HG03108 (cell line): ENCODE results near the gene CFAP300.

Experiments
- ATAC-seq: cut with Tn5 transposase; IDR thresholded peaks from one replicate; pipeline ENCODE4 v1.9.1; 2021; ENCODE audit warnings: moderate library complexity; ENCODE audit not compliant: unreplicated experiment

The CFAP300 gene

DNA sequence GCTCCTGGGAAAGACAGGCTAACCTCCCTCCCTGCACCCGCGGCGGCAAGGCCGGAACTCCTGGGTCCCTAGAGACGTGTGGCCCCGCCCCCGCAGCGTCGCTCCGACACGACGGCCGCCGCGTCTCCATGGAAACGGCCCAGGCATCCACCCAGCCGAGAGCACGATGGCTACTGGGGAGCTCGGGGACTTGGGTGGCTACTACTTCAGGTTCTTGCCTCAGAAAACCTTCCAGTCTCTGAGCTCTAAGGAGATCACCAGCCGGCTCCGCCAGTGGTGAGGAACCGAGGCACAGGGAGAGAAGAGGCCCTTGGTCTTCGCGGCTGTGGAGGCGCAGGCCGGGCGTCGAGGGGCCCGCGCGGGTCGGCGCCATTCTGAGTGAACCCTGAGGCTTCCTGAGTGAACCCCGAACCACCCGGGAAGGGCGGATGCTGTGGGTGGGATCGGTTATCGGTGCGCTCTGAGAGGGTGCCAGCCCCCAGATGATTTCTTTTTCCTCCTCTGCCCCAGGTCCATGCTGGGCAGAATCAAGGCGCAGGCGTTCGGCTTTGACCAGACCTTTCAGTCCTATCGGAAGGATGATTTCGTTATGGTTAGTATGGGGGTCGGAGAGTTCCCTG lies at the start of gene CFAP300:
Gene CFAP300 (plus strand): TSS at position 133 of the 620 bp plus-strand sequence. CDS start 34 bp downstream, at position 167.
- ATAC-seq = no peak

DNA sequence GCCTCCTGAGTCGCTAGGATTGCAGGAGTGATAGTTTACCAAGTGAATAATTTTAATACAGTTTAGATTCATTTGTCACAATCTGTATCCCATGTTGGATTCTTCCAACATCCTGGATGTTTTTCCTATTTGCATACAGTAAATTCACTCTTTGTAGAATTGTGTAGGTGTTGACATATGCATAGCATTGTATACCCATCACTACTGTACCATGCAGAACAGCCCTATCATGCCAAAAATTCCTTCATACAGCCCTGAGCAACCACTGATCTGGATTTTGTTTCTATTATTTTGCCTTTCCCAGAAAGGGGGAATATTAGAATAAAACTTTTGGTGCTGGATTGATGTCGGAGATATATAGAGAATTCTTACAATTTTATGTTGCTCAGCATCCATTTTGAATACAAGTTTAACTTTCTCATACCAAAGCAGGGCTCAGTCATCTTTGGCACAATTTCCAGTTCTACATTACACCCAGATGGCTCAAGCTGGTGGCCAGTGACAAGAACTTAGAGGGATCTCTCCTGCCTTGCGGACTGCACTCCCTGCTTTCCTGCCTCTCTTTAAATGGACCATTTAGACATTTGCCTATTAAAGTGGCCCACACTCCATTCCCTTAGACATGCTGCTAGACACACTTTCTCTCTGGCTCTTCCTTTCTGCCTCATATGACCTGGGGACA lies 45.4 kb upstream of the CFAP300 start:
- no peak for ATAC-seq

DNA sequence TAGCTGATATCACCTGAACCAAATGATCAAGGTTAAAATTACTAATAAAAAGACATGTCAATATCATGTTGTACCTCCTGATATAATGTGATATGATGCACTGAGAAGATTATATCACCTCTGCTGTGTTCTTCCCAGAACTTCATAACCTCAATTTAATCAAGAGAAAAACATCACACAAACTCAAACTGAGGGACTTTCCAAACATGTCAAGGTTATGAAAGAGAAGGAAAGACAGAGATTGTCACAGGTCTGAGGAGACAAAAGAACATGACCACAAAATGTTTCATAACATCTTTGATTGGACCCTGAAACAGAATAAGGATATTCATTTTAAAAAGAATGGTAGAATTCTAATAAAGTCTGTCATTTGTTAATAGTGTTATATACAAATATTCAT lies 43.0 kb upstream of the CFAP300 start:
- ATAC-seq = no peak

DNA sequence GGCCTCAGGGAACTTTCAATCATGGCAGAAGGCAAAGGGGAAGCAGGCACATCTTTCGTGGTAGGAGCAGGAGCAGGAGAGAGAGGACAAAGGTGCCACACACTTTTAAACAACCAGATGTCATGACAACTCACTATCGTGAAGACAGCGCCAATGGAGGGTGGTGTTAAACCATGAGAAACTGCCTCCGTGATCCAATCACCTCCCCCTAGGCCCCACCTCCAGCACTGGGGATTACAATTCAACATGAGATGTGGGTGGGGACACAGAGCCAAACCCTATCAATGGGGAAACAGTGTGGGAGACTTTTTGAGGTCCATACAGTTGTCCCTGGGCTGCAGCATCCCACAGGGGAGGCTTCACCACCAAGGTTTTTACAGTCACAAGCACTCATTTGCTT lies 41.9 kb upstream of the CFAP300 start:
- no peak for ATAC-seq

DNA sequence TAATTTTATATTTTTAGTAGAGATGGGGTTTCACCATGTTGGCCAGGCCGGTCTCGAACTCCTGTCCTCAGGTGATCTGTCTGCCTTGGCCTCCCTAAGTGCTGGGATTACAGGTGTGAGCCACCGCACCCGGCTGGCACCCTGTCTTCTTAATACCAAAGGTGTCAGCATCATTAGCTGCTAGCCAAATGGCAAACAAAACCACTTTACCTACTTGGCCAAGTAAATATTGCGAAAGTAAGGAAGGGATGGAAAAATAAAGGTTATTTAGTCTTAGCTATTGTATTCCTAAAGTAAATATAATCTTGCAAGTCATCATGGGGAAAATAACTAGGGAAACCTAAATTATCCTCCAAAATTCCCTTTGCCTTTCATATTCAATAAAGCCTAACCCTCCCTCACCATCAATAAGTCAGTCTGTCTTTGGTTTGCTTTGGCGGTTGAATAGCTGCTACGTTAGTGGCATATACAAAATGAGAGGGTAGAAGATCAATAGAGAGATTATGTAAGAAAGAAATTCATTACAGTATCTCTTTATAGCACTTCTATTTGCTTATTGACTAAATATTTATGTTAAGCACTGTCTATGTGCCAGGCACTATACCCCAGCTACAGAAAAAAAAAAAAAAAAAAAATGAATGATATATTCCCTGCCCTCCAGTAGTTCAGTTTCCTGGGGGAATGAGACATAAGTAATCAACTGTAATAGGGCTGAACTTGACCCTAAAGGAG lies 40.2 kb upstream of the CFAP300 start:
- ATAC-seq = no peak

DNA sequence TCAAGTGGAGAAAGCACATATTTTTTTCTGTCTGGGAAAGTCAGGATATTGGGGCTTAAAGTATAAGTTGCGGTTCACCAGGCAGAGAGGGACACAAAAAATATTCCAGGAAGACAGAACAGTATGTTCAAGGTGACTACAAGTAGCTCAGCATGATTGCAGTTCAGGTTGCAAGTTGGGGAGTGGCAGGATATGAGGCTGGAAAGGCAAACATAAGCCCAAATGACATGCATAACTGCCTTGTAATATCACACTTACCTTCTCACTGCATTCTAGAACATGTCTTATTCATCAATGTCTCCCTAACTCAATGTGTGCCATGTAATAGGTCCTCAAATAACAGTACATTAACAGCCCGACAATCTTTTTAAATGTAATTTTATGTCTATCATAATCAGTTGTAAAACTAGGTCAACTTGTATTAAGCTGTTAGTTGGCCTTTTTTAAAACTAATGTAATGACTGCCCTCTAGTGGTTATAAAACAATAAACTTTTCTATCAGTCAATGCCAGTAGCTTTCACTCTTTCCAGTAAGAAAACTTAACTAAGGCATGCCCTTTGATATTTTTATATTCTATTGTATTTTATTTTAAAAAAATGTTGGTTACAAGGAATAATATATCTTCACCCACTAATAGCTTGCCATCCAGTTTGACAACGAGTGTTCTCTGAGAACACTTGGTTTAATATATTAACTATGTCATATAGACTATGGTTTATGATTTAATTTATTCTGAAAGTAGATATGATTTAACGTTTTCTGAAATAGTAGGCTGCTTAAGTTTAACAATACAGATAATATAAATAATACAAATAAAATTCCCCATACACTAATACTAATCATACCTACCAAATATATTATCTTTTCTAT lies 39.4 kb upstream of the CFAP300 start:
- ATAC-seq = peak; percentile 59

DNA sequence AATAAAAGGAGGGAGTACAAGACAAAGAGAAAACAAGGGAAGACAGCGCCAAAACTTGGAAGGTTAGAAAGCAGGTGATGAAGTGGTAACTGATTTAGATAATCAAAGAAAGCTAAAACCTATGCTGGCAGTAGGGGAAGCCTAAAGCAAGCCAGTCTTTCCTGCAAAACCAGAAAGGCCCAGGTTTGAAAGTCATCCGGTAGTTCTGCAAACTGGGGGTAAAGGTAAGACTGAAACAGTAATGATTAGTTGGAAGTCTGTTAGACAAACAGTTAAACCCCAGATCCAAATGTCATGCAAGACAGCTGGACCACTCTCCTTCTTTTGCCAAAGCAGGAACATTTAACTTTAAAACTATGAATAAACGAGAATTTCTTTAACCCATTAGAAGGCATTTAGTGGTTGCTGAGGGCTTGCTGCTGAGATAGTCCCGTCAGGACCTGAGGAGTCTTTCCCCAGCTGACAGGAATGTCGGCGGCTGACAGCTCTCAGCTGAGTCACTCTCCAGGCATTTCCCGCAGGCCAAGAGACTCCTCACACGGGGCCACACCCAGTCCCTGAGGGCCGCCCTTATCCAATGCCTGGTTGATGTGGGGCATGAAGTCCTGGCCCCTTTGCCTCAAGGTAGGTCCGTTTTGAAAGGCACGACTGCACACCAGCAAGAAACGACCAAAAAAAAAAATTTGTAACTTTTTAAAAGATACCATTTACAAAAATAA lies 36.3 kb upstream of the CFAP300 start:
- ATAC-seq = no peak

DNA sequence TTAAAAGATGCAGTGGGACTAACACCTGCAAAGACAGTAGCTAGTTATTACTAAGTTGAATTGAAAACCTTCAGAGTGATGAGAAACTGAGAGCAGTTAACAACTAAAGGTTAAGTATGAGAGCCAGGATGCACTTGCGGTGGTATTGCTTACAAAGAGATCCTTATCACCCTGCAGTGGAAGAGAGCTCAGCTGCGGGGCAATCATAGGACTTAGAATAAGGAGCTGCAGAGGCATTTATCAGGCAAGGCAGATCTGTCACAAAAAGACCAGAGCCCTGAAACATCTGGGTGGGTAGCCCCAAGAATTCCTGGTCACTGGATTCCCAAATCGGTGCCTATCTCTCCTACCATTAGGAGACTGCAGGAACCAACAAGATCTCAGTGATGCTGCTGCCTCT lies 34.3 kb upstream of the CFAP300 start:
- ATAC-seq = no peak

DNA sequence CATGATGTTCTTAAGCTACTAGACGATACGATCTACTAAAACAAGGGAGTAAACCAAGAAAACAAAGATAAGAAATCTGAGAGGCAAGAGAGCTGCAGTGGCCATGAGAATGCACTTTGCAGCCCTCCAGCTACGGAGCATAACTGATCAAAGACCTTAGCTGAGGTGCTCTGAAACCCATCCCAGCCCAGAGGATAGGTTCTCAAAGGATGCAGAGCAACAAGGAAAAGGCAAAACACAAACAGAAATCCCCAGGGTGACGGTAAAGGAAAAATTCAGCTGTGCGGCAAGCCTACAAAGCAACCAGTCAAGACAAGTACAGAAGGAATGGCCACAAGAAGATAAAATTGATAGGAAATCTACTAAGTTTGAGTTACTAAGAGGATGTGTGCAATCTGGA lies 32.5 kb upstream of the CFAP300 start:
- no peak for ATAC-seq

DNA sequence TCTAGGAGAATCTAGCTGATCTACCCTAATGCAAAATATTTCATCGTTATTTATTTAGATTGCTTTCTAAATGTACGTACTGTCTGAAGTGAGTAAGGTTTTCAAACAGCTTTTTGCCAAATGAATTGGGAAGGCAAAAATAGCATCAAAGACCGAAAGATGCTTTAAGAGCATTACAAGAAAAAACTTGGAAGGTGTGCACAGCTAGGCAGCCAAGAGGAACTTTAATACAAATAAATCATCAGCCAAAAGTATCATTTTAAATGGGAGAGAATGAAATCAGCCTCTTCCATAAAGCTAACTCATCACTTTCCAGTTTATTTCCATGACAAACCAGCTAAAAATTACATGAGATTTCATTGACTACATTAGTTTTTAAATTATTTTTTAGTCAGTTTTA lies 30.2 kb upstream of the CFAP300 start:
- no peak for ATAC-seq

DNA sequence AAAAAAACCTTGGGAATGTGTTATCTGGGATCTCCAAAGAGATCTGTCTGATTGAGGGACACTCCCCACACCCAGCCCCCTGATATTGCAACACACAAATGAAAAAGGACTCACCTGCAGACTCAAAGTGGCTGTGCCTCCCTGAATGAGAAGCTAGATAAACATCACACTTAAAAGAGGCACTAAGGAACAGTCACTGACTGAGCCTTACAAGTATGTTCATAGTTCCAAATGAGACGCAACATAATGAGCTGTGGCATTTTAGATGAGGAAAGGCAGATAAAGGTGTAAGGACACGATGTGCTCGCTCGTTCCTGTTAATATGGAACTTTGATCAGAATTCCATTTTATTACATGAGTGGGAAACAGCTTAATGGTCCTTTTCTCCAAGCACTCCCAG lies 21.0 kb upstream of the CFAP300 start:
- no peak for ATAC-seq

DNA sequence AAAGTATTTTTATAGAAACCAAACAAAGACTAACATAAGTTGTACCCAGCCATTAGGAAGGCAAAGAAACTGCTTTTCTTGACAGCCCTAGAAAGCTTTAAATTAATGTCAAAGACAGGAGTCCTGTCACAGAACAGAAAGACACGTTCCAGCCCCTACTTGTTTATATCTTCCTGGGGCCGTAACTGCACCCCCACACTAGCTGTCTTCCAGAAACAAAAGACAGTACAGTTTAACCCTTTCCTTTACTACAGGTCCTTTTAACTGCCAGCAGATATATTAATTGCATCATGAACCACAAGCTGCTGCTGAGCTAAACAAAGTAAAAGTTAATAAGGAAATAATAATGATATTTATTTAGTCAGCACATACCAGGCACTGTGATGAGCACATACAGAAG lies 20.3 kb upstream of the CFAP300 start:
- ATAC-seq = no peak

DNA sequence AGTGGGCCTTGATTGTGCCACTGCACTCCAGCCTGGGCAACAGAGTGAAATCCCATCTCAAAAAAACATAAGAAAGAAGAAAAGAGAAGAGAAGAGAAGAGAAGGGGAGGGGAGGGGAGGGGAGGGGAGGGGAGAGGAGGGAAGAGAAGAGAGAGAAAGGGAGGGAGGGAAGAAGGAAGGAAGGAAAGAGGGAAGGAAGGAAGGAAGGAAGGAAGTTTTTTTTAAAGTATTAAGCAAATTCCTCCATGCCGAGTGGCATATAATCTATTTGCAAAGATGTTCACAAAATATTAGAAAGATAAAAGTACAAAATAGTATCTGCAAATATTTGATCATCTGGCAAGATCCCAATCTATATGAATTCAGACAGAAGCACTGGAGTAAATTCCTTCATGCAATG lies 10.5 kb upstream of the CFAP300 start:
- no peak for ATAC-seq

DNA sequence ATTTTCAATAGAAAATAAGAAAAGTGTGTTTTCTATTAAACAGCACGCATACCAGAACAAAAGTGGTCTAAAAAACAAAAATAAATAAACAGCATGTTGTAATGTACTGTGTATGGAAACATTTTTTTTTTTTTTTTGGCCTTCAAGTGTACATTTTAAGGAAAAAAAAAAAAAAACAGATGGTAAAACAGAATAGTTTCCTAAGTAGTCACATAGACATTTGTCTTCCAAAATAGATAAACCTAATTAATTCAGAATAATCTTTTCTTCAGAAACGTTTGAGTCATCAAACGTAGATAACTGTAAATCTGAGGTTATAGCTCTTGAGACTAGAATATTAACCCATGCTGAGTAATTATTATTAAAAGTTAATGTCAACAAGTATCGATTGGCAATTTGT lies 396 bp upstream of the CFAP300 start:
- no peak for ATAC-seq

DNA sequence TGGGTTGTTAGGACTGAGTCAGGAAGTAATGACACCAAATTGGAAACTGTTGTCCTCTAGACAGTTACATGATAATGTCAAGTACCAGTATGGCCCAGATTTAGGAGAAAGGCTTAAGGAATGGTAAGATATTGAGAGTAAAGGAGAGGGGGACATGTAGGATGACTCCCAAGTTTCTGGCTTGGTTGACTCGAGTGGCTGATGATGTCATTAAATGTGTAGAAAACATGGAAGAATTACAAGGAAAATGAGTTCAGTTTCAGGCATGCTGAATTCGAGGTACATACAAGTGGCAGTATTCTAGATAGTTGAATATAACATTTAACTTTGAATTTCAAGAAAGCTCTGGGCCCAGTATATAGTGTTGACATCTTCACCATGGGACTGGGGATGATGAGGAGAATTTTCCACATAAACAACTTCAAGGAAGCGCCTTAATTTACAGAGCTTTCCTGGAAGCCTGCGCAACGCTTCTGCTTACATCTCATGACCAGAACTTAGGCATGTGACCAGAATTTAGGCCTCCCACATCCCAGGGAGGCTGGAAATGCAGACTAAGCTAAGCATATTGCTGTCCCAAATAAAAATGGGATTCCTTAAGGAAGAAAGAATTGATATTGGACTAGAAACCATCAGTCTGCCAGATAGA lies 3.8 kb downstream of the CFAP300 start:
- no peak for ATAC-seq

DNA sequence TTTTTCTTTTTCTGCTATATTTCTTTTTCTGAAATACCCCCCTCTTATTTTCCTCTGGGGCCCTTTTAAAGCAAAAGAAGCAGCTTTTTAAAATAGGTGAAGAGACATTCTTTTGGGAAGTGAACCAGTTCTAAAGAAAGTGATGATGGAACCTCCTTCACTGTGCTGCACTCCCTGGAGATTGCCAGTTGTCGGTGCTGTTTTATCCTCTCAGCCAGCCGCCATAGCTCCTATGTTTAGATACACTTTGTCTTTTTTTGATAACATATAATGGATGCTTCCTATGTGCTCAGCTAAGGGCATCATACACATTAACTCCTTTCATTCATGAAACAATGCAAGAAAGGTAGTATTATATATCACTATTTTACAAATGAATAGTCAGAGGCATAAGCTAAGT lies 14.0 kb downstream of the CFAP300 start:
- no peak for ATAC-seq

DNA sequence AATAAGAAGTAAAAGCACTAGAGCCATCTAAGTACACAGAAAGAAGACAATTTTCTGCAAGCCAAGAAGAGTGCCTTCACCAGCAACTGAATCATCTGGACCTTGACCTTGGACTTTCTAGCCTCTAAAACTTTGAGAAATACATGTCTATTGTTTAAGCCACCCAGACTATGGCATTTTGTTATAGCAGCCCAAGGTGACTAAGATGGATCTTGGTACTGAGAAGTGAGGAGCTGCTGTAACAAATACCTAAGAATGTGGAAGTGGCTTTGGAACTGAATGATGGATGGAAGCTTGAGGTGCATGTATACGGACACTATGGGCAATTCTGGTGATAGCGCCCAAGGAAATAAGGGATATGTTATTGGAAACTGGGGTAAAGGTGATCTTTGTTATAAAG lies 14.9 kb downstream of the CFAP300 start:
- no peak for ATAC-seq

DNA sequence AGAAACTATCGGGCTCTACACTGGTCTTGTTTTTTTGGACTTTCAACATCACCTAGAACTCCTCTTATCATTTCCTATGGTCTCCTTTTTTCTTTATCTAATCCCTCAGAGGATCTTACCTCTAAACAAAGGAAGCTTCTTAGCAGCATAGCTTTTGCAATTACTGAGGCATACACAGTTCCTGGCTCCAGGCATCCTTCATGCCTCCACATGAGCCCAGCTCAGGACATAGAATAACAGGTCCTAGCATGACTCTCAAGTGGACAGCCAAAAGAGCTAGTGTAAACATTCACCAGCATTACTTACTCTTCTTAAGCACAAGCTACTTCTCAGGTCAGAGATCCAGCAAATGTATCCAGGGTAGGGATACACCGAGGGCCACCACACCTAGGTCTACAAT lies 17.1 kb downstream of the CFAP300 start:
- ATAC-seq = no peak

DNA sequence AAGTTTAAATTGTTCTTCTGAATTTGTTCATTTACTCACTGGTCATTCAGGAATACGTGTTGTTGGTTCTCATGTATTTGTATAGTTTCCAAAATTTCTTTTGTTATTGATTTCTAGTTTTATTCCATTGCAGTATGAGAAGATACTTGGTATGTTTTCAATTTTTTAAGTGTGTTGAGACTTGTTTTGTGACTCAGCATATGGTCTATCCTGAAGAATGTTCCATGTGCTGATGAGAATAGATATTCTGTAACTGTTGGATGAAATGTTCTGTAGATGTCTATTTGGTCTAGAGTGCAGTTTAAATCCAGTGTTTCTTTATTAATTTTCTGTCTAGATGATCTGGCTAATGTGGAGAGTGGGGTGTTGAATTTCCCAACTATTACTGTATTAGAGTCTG lies 23.5 kb downstream of the CFAP300 start:
- no peak for ATAC-seq
